NCI-H2196 treated with DMSO at 0.1 percent for 48 hours (cell line): ENCODE measurements around the gene IPO9.
"Not testable (repeated sequence)": the region's sequence is repeated elsewhere in the genome, so short reads cannot be mapped to it uniquely, and the experiment has no call there.

Experiments
- DNase-seq: peaks from one replicate; lab custom pipeline; 2025; ENCODE audit not compliant: unreplicated experiment; lab: John Stamatoyannopoulos, UW

IPO9 gene

DNA sequence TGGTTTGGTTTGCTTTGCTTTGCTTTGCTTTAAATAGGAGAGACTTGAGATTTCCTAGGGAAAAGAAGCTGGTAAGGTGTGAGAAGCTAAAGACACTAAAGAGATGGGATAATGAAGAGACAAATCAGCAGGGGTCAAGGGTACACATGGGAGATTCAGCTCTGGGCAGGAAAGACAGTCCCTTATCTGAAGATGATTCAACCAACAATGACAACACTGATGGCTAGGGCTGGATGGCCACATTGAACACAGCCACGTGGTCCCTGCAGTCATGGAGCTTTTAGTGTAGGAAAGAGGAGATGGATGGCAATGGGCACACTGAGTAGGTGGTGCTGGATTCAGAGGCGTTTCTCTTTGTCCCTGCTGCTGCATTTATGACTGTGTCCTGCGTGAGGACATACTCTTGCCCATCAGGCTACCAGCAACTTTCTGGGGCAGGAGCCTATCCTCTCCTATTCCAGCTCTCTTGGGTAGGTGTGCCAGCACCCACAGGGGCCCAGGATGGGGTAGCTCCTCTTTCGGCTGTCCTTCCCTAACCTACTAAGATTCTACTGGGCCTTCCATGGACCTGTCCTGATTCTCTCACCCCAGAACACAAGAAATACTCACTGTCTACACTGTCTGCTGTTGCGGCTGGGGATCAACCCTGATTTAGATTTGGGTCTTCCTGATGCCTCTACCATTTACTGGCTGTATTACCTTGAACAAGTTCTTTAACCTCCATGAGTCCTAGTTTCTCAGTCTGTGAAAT, 58.3 kb downstream of the IPO9 start:
- DNase-seq = no peak

- DNase-seq = peak; percentile 66
Measured at GRCh38 chr1:201888282-201889089, 59.5 kb downstream of the IPO9 start, which contains the start of gene SHISA4. Gene SHISA4 (plus strand): TSS chr1:201888898. CDS start chr1:201888995, 97 bp downstream.

GRCh38 chr1:201889090-201889968, 60.4 kb downstream of the IPO9 start:
- DNase-seq = no peak

DNA sequence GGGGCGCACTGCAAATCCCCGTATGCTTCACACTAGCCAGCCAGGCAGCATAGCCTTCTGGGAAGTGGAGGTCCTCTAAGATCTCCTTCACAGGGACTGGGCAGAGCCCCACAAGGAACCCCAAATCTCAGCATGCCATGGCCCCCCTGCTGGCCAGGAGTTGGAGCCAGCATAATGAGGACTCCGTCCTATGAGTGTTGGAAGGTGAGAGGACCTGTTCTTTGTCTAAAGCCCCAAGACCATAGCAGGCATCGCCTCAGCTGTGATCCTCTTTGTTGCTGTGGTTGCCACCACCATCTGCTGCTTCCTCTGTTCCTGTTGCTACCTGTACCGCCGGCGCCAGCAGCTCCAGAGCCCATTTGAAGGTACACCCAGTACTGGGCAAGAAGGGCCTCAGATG, 61.3 kb downstream of the IPO9 start:
- no peak for DNase-seq

GRCh38 chr1:201890806-201891450, 62.0 kb downstream of the IPO9 start:
- DNase-seq = no peak

GRCh38 chr1:201891451-201892045, 62.6 kb downstream of the IPO9 start:
- DNase-seq = no peak

DNA sequence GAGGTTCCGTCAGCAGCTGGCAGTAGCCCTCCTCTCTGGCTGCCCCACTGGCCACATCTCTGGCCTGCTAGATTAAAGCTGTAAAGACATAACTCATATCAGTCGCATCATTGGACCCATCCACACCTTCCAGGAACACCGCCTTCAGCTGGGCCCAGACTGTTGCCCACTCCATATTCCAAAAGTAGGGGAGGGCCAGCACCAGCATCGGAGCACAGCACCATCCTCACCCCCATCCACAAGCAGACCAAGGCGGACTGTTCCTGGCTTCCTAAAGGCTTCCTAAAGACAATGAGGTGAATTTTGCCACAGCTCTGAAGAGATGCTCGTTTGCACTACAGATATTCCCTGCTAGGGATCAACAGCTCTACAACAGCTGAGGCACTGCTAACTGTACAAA, 63.3 kb downstream of the IPO9 start:
- no peak for DNase-seq

GRCh38 chr1:201893431-201893830, 64.5 kb downstream of the IPO9 start:
- DNase-seq = no peak

DNA sequence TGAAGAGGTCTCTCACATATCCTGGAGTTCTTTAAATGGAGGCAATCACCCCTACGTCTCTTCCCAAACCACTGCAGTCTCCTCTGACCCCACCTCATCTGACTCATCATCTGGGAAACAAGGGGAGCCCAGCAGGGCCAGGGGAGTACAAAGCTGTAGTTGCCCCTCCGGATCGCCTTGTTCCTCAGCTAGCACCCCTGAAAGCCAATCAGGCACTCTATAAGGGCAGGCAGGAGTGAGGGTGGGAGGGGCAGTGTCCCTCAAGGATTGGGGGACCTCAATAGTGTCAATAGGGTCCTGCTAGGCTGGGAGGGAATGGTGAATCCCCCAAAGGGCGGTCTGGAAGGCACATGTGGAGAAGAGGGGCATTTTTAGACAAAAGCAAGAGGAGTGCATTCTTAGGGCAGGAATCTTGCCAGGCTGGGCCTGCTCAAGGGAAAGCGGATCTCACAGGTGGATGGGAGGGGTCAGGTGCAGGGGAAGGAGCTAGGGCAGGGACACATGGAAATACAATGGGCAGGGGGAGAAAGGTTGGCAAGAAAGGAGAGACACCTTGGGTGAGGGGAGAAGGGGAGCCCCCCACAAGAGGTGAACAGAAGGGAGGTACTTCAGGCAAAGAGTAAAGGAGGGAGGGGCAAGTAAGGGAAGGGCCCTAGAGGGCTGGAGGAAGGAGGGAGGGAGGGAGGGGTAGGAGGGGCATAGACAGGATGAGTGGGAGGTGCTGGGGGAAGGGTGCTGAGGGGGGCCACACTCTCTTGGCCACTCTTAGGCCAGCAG, 65.6 kb downstream of the IPO9 start:
- no peak for DNase-seq

GRCh38 chr1:201895120-201895665, 66.2 kb downstream of the IPO9 start:
- DNase-seq = no peak

- peak; percentile 80 for DNase-seq
Measured at GRCh38 chr1:201895913-201896807, 67.2 kb downstream of the IPO9 start.

GRCh38 chr1:201896951-201897391, 68.0 kb downstream of the IPO9 start:
- DNase-seq = no peak

- no peak for DNase-seq
Measured at GRCh38 chr1:201898240-201898894, 69.4 kb downstream of the IPO9 start.

- no peak for DNase-seq
Measured at GRCh38 chr1:201898992-201899391, 70.0 kb downstream of the IPO9 start.

DNA sequence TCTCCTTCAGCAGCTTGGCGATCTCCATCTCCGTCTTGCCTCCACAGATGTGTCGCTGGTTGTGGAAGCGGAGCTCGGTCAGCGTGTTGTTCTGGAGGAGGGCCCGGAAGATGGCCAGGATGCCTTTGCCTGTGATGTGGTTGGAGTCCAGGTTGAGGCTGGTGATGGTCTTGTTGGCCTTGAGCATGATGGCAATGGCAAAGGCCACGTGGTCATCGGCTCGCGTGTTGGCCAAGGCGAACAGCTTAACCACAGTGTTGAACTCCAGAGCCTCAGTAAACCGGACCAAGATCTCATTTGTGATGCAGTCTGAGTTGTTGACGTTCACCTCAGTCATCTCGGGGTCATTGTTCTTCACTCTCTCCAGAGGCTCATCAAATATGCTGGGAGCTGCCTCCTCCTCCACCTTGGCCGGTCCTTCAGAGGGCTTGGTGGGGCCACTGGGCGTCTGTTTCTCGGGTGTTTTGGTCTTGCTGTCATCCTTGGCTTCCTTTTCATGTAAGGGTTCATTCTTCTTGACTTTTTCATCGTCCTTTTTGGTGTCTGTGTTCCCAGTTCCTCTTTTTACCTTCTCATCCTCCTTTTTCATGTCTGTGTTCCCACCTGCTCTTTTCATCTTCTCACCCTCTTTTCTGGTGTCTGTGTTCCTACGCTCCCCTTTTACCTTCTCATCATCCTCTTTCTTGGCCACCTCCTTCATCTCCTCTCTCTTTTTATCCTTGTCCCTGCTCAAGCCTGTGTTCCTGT, 70.9 kb downstream of the IPO9 start:
- no peak for DNase-seq

- no peak for DNase-seq
Measured at GRCh38 chr1:201900476-201900875, 71.5 kb downstream of the IPO9 start.

GRCh38 chr1:201901036-201901435, 72.1 kb downstream of the IPO9 start:
- DNase-seq = not testable (repeated sequence)
